Measurements from ENCODE around the gene CCNK.

GRCh38 chr14:99535448-99535847, 54.2 kb downstream of the CCNK start:
- TF ChIP-seq CBX5 (IDR thresholded peaks at IDR 0.05; ENCODE audit: low read depth) = no peak
- TF ChIP-seq BACH1 (IDR thresholded peaks at IDR 0.05; ENCODE audit: borderline replicate concordance) = no peak
- TF ChIP-seq CTCF (IDR thresholded peaks at IDR 0.05 in 2 of 3, conservative IDR thresholded peaks at IDR 0.05 in 1 of 3; ENCODE audit: control insufficient read depth in 2 of 3, extremely low read depth in 1 of 3, insufficient read depth in 1 of 3, low read depth in 3 of 3, low read length in 3 of 3) = no peak
- no peak for TF ChIP-seq FOS (IDR thresholded peaks at IDR 0.05; ENCODE audit: borderline replicate concordance, extremely low read depth, insufficient read length)
- no peak for TF ChIP-seq SIX5 (IDR thresholded peaks at IDR 0.05; ENCODE audit: low read depth, low read length, severe bottlenecking)
- no peak for TF ChIP-seq POLR2A (IDR thresholded peaks at IDR 0.05; ENCODE audit: low read depth, low read length)
- no peak for TF ChIP-seq ATF2 (IDR thresholded peaks at IDR 0.05; ENCODE audit: low read length)
- no peak for TF ChIP-seq SPI1 (IDR thresholded peaks at IDR 0.05; ENCODE audit: borderline replicate concordance, insufficient read depth, low read depth, low read length)
- TF ChIP-seq REST (IDR thresholded peaks at IDR 0.05; ENCODE audit: low read depth, low read length) = no peak
- no peak for TF ChIP-seq SP1 (IDR thresholded peaks at IDR 0.05; ENCODE audit: low read depth, low read length)
- no peak for TF ChIP-seq HDAC2 (IDR thresholded peaks at IDR 0.05)
- no peak for TF ChIP-seq NRF1 (conservative IDR thresholded peaks at IDR 0.05; ENCODE audit: low read depth, low read length)
- no peak for TF ChIP-seq CHD2 (IDR thresholded peaks at IDR 0.05; ENCODE audit: borderline replicate concordance, low read depth, low read length)
- TF ChIP-seq FOXM1 (IDR thresholded peaks at IDR 0.05; ENCODE audit: low read depth, low read length) = no peak

Data from GM12878 (cell line).